Uterus (tissue), 2 donors: Measurements from ENCODE around the gene SEMA3E.

Source experiments
- POLR2A ChIP-seq, 2 donors: fragments of 450-650 bp; IDR thresholded peaks; one replicate each; pipeline ENCODE4 v1.6.1; 2016; ENCODE audit warnings: antibody characterized with exemption in 2 of 2, mild to moderate bottlenecking in 1 of 2, moderate library complexity in 1 of 2
- TF ChIP-seq, protein P1 (sequence below), 4 experiments: fragments of 200-600 bp in 2 of 4; fragments of 450-650 bp in 2 of 4; sonication (generic) in 2 of 4; IDR thresholded peaks; one replicate each; pipeline ENCODE4 v1.5.1; 2016 to 2019; ENCODE audit warnings: antibody characterized with exemption in 4 of 4, mild to moderate bottlenecking in 2 of 4, moderate library complexity in 1 of 4

DNA sequence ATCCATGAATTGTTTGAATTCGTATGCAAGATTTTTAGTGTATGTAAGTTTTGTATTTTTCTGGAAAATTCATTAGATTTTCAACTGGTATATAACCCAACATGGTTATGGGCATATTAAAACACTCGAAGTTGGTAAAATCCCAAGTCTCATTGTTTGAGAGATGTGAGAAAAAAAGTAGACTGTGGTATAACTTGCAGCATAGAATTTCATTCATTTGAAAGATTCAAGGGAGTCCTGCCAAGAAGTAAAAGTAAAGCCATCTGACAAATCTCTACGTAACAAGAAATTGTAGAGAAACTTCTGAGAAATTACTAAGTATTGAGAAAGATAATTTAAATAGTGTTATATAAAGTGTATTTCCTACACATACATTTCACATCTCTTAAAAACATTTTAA, 40.2 kb downstream of the SEMA3E start:
- TF ChIP-seq, protein P1, sequence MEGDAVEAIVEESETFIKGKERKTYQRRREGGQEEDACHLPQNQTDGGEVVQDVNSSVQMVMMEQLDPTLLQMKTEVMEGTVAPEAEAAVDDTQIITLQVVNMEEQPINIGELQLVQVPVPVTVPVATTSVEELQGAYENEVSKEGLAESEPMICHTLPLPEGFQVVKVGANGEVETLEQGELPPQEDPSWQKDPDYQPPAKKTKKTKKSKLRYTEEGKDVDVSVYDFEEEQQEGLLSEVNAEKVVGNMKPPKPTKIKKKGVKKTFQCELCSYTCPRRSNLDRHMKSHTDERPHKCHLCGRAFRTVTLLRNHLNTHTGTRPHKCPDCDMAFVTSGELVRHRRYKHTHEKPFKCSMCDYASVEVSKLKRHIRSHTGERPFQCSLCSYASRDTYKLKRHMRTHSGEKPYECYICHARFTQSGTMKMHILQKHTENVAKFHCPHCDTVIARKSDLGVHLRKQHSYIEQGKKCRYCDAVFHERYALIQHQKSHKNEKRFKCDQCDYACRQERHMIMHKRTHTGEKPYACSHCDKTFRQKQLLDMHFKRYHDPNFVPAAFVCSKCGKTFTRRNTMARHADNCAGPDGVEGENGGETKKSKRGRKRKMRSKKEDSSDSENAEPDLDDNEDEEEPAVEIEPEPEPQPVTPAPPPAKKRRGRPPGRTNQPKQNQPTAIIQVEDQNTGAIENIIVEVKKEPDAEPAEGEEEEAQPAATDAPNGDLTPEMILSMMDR (IDR thresholded peaks at IDR 0.05) = no peak
- no peak for TF ChIP-seq POLR2A (IDR thresholded peaks at IDR 0.05)
